A549 (cell line): Measurements from ENCODE around the gene DMGDH.

Experiments
- ATOH8 ChIP-seq: fragments of 250-450 bp; sonication (Bioruptor Pico); IDR thresholded peaks from 2 replicates; pipeline ENCODE4 v1.5.0; 2020; ENCODE audit warnings: low read depth, mild to moderate bottlenecking, moderate library complexity
- CHD2 ChIP-seq: fragments of 150-350 bp; IDR thresholded peaks from 2 replicates; pipeline ENCODE4 v1.6.1; 2014; ENCODE audit warnings: low read length; ENCODE audit not compliant: partially characterized antibody
- EHMT2 ChIP-seq: fragments of 200-600 bp; sonication (generic); IDR thresholded peaks from 2 replicates; pipeline ENCODE4 v1.6.1; 2016; ENCODE audit warnings: antibody characterized with exemption, low read depth, mild to moderate bottlenecking, moderate library complexity
- EP300 ChIP-seq, 2 experiments: fragments of >200 bp; sonication (Bioruptor Twin); formaldehyde crosslinking; IDR thresholded peaks; 2 replicates in 1 of 2; 3 replicates in 1 of 2; pipeline ENCODE4 v1.6.1; 2016 to 2017
- ESRRA ChIP-seq: fragments of 150-350 bp; IDR thresholded peaks from 2 replicates; pipeline ENCODE4 v1.6.1; 2014; ENCODE audit warnings: mild to moderate bottlenecking, low read length, borderline replicate concordance
- KDM1A ChIP-seq: fragments of 200-600 bp; sonication (generic); IDR thresholded peaks from 2 replicates; pipeline ENCODE4 v1.6.1; 2016; ENCODE audit warnings: low read depth, mild to moderate bottlenecking
- POLR2A ChIP-seq: IDR thresholded peaks from 2 replicates; pipeline ENCODE4 v1.6.1; 2012; ENCODE audit warnings: mild to moderate bottlenecking, low read length
- POLR2AphosphoS2 ChIP-seq: conservative IDR thresholded peaks from 2 replicates; pipeline ENCODE4 v1.6.1; 2012; ENCODE audit warnings: low read length, improper control_type of control experiment, inconsistent platforms
- RARB ChIP-seq: fragments of 250-450 bp; sonication (Bioruptor Pico); IDR thresholded peaks from 2 replicates; pipeline ENCODE4 v1.8.0; 2021; ENCODE audit warnings: mild to moderate bottlenecking, moderate library complexity
- RFX5 ChIP-seq: fragments of 450-650 bp; IDR thresholded peaks from 2 replicates; pipeline ENCODE4 v1.7.1; 2014; ENCODE audit warnings: antibody characterized with exemption, mild to moderate bottlenecking, moderate library complexity
- TF ChIP-seq, protein P1 (sequence below): fragments of >200 bp; sonication (Bioruptor Twin); formaldehyde crosslinking; IDR thresholded peaks from 3 replicates; pipeline ENCODE4 v1.5.1; 2016
- TF ChIP-seq, protein P2 (sequence below): IDR thresholded peaks from 2 replicates; pipeline ENCODE4 v1.6.1; 2012
- TF ChIP-seq, protein P3 (sequence below): fragments of 200-600 bp; sonication (generic); IDR thresholded peaks from 2 replicates; pipeline ENCODE4 v1.6.1; 2016; ENCODE audit warnings: antibody characterized with exemption, mild to moderate bottlenecking, moderate library complexity

GRCh38 chr5:79008362-79008761 lies 61.1 kb downstream of the DMGDH start:
- TF ChIP-seq, protein P1, sequence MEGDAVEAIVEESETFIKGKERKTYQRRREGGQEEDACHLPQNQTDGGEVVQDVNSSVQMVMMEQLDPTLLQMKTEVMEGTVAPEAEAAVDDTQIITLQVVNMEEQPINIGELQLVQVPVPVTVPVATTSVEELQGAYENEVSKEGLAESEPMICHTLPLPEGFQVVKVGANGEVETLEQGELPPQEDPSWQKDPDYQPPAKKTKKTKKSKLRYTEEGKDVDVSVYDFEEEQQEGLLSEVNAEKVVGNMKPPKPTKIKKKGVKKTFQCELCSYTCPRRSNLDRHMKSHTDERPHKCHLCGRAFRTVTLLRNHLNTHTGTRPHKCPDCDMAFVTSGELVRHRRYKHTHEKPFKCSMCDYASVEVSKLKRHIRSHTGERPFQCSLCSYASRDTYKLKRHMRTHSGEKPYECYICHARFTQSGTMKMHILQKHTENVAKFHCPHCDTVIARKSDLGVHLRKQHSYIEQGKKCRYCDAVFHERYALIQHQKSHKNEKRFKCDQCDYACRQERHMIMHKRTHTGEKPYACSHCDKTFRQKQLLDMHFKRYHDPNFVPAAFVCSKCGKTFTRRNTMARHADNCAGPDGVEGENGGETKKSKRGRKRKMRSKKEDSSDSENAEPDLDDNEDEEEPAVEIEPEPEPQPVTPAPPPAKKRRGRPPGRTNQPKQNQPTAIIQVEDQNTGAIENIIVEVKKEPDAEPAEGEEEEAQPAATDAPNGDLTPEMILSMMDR, result no peak
- TF ChIP-seq, protein P2, sequence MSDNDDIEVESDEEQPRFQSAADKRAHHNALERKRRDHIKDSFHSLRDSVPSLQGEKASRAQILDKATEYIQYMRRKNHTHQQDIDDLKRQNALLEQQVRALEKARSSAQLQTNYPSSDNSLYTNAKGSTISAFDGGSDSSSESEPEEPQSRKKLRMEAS, result no peak
- TF ChIP-seq POLR2AphosphoS2 (no peak), RFX5 (no peak), EHMT2 (no peak), POLR2A (no peak), RARB (CRISPR knock-in tag) (no peak), EP300 (IDR thresholded peaks at IDR 0.05) (no peak), ATOH8 (CRISPR knock-in tag) (no peak), CHD2 (no peak), KDM1A (no peak), ESRRA (no peak)
- TF ChIP-seq, protein P3, sequence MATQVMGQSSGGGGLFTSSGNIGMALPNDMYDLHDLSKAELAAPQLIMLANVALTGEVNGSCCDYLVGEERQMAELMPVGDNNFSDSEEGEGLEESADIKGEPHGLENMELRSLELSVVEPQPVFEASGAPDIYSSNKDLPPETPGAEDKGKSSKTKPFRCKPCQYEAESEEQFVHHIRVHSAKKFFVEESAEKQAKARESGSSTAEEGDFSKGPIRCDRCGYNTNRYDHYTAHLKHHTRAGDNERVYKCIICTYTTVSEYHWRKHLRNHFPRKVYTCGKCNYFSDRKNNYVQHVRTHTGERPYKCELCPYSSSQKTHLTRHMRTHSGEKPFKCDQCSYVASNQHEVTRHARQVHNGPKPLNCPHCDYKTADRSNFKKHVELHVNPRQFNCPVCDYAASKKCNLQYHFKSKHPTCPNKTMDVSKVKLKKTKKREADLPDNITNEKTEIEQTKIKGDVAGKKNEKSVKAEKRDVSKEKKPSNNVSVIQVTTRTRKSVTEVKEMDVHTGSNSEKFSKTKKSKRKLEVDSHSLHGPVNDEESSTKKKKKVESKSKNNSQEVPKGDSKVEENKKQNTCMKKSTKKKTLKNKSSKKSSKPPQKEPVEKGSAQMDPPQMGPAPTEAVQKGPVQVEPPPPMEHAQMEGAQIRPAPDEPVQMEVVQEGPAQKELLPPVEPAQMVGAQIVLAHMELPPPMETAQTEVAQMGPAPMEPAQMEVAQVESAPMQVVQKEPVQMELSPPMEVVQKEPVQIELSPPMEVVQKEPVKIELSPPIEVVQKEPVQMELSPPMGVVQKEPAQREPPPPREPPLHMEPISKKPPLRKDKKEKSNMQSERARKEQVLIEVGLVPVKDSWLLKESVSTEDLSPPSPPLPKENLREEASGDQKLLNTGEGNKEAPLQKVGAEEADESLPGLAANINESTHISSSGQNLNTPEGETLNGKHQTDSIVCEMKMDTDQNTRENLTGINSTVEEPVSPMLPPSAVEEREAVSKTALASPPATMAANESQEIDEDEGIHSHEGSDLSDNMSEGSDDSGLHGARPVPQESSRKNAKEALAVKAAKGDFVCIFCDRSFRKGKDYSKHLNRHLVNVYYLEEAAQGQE, result no peak
